HCT116 (cell line): ENCODE data around the gene TRMT2A. TPM values are rescaled to one million over a fixed set of nuclear protein-coding genes. Genes with fewer than 3 reads are reported as not detected.

ENCODE experiments used
- ATAC-seq: fragments of 200-7000 bp; cut with Tn5 transposase; 2 replicates; pipeline ENCODE4 v1.9.1; 2020; ENCODE audit warnings: mild to moderate bottlenecking, moderate library complexity
- BruUV-seq: library from RNA; stranded (reverse); fragments of 400-500 nt; replicated peaks from 2 replicates; lab custom pipeline; 2021; lab: Mats Ljungman, UMichigan
- CTCF ChIA-PET: fragments of 300-600 bp; sonication (Branson Sonifier 250); formaldehyde crosslinking; loops from one replicate; lab custom pipeline; 2021; ENCODE audit warnings: antibody characterized with exemption; lab: Charles Lee
- POLR2A ChIA-PET: fragments of 300-600, 350-600 bp; sonication (Branson Sonifier 250); formaldehyde crosslinking; loops from one replicate; lab custom pipeline; 2021; ENCODE audit warnings: antibody characterized with exemption; lab: Charles Lee
- RAD21 ChIA-PET, 2 experiments: fragments of 300-600 bp; sonication (Branson Sonifier 250); formaldehyde crosslinking; loops; one replicate each; lab custom pipeline; 2023; ENCODE audit warnings: low total read pairs in 2 of 2; ENCODE audit not compliant: uncharacterized antibody in 2 of 2, unreplicated experiment in 2 of 2, low non-redundant PET in 1 of 2; lab: Charles Lee
- DNase-seq: peaks from one replicate; pipeline ENCODE4 v3.0.0-alpha.2; 2010; ENCODE audit warnings: low read depth, low spot score
- H2AFZ ChIP-seq: fragments of 200-600 bp; shearing (Covaris generic), sonication (generic); 2 replicates; pipeline ENCODE4 v1.6.1; 2017; ENCODE audit warnings: low read depth, mixed run types, mixed read lengths, antibody characterized with exemption, low read length; ENCODE audit not compliant: poor library complexity, severe bottlenecking
- H3K27ac ChIP-seq: 2 replicates; pipeline ENCODE4 v1.5.1; 2012; ENCODE audit warnings: low read depth, low read length
- H3K27me3 ChIP-seq: fragments of 200-600 bp; sonication (generic); 2 replicates; pipeline ENCODE4 v1.6.1; 2016; ENCODE audit warnings: mixed run types, low read length, mixed read lengths; ENCODE audit not compliant: insufficient read depth
- H3K36me3 ChIP-seq, 2 experiments: fragments of 200-500 bp in 1 of 2; fragments of 200-600 bp in 1 of 2; sonication (Bioruptor generic) in 1 of 2; sonication (generic) in 1 of 2; 2 replicates each; pipeline versions ENCODE4 v1.5.1 to v1.6.1; 2014 to 2016; ENCODE audit warnings: low read length in 2 of 2, inconsistent platforms in 1 of 2, mixed read lengths in 1 of 2, mixed run types in 1 of 2; ENCODE audit not compliant: insufficient read depth in 2 of 2, control insufficient read depth in 1 of 2
- H3K4me1 ChIP-seq, 2 experiments: fragments of 200-600 bp in 1 of 2; sonication (generic) in 1 of 2; 2 replicates each; pipeline versions ENCODE4 v1.5.1 to v1.6.1; 2012 to 2017; ENCODE audit warnings: low read length in 2 of 2, inconsistent platforms in 1 of 2, mild to moderate bottlenecking in 1 of 2, mixed read lengths in 1 of 2, mixed run types in 1 of 2, moderate library complexity in 1 of 2; ENCODE audit not compliant: insufficient read depth in 2 of 2, control insufficient read depth in 1 of 2
- H3K4me2 ChIP-seq: fragments of 200-600 bp; sonication (generic); 2 replicates; pipeline ENCODE4 v1.6.1; 2017; ENCODE audit warnings: mixed run types, low read length, mixed read lengths
- H3K4me3 ChIP-seq, 2 experiments: fragments of 200-600 bp in 1 of 2; sonication (generic) in 1 of 2; replicated peaks in 1 of 2; 2 replicates each; pipeline ENCODE4 v1.5.1; 2011 to 2016; ENCODE audit warnings: low read length in 2 of 2, control low read depth in 1 of 2, low read depth in 1 of 2, mild to moderate bottlenecking in 1 of 2, mixed read lengths in 1 of 2, mixed run types in 1 of 2
- H3K79me2 ChIP-seq: fragments of 200-600 bp; sonication (generic); 2 replicates; pipeline ENCODE4 v1.6.1; 2017; ENCODE audit warnings: mild to moderate bottlenecking, mixed run types, low read length, moderate library complexity, mixed read lengths; ENCODE audit not compliant: insufficient read depth
- H3K9ac ChIP-seq: fragments of 200-600 bp; sonication (generic); 2 replicates; pipeline ENCODE4 v1.6.1; 2016; ENCODE audit warnings: low read length, mixed read lengths
- H3K9me2 ChIP-seq: fragments of 200-600 bp; sonication (generic), shearing (Covaris generic); 2 replicates; pipeline ENCODE4 v1.6.1; 2017; ENCODE audit warnings: mixed run types, mild to moderate bottlenecking, moderate library complexity; ENCODE audit not compliant: insufficient read depth
- H3K9me3 ChIP-seq, 2 experiments: fragments of 200-500 bp in 1 of 2; fragments of 200-600 bp in 1 of 2; sonication (Bioruptor generic) in 1 of 2; sonication (generic) in 1 of 2; 2 replicates each; pipeline ENCODE4 v1.6.1; 2014 to 2017; ENCODE audit warnings: low read length in 2 of 2, mixed read lengths in 2 of 2, inconsistent platforms in 1 of 2, low read depth in 1 of 2, mild to moderate bottlenecking in 1 of 2, mixed run types in 1 of 2, moderate library complexity in 1 of 2; ENCODE audit not compliant: control insufficient read depth in 1 of 2, insufficient read depth in 1 of 2
- H4K20me1 ChIP-seq: fragments of 200-600 bp; sonication (generic), shearing (Covaris generic); 2 replicates; pipeline ENCODE4 v1.6.1; 2017; ENCODE audit warnings: mixed run types, mild to moderate bottlenecking, moderate library complexity; ENCODE audit not compliant: insufficient read depth
- CBX3 ChIP-seq: IDR thresholded peaks from 2 replicates; pipeline ENCODE4 v1.6.1; 2012; ENCODE audit warnings: low read depth
- EGR1 ChIP-seq: IDR thresholded peaks from 2 replicates; pipeline ENCODE4 v1.6.1; 2012; ENCODE audit warnings: low read depth
- EZH2phosphoT487 ChIP-seq: fragments of 200-600 bp; IDR thresholded peaks from 2 replicates; pipeline ENCODE4 v1.6.1; 2018; ENCODE audit warnings: antibody characterized with exemption, borderline replicate concordance
- FOSL1 ChIP-seq: IDR thresholded peaks from 2 replicates; pipeline ENCODE4 v1.6.1; 2012; ENCODE audit warnings: low read depth
- JUND ChIP-seq: IDR thresholded peaks from 2 replicates; pipeline ENCODE4 v1.6.1; 2012
- POLR2A ChIP-seq: IDR thresholded peaks from 2 replicates; pipeline ENCODE4 v1.7.0; 2011; ENCODE audit warnings: borderline replicate concordance; ENCODE audit not compliant: insufficient read depth, insufficient read length; ENCODE audit errors: extremely low read depth
- RAD21 ChIP-seq: IDR thresholded peaks from 2 replicates; pipeline ENCODE4 v1.6.1; 2012; ENCODE audit warnings: low read depth, mild to moderate bottlenecking
- SIN3A ChIP-seq: IDR thresholded peaks from 2 replicates; pipeline ENCODE4 v1.6.1; 2012; ENCODE audit warnings: low read depth
- SP1 ChIP-seq: IDR thresholded peaks from 2 replicates; pipeline ENCODE4 v1.6.1; 2012; ENCODE audit warnings: low read depth
- SRF ChIP-seq: IDR thresholded peaks from 2 replicates; pipeline ENCODE4 v1.6.1; 2012; ENCODE audit warnings: low read depth
- TCF7L2 ChIP-seq: IDR thresholded peaks from 2 replicates; pipeline ENCODE4 v1.7.0; 2011; ENCODE audit warnings: borderline replicate concordance, inconsistent platforms; ENCODE audit not compliant: insufficient read depth, insufficient read length; ENCODE audit errors: extremely low read depth
- ZNF274 ChIP-seq: fragments of 200-500 bp; sonication (Bioruptor generic); IDR thresholded peaks from 2 replicates; pipeline ENCODE4 v1.6.1; 2014; ENCODE audit warnings: mild to moderate bottlenecking, low read depth, low read length, inconsistent platforms
- intact Hi-C: fragments of 100-400 bp; cut with micrococcal nuclease; formaldehyde crosslinking; loops from 2 replicates; pipeline ENCODE4 v1.10.0; 2022
- total RNA-seq: library from RNA; stranded (reverse); gene quantifications from one replicate; pipeline ENCODE4 v1.2.1, GENCODE V29; 2021; ENCODE audit not compliant: unreplicated experiment
- TF ChIP-seq, protein P1 (sequence below): IDR thresholded peaks from 2 replicates; pipeline ENCODE4 v1.6.1; 2011; ENCODE audit warnings: mild to moderate bottlenecking, low read length, moderate library complexity; ENCODE audit not compliant: insufficient replicate concordance; ENCODE audit errors: extremely low read depth
- TF ChIP-seq, protein P2 (sequence below): IDR thresholded peaks from 2 replicates; pipeline ENCODE4 v1.6.1; 2012; ENCODE audit warnings: low read depth

TRMT2A gene
- total RNA-seq, 1 experiment from 2014 or later: 67.3 TPM

GRCh38 chr22:20152464-20152890, 35.5 kb upstream of the TRMT2A start:
- no peaks in the 10 kb centered on the region for H3K9me3 ChIP-seq
- ChIA-PET RAD21 (no interaction called here), POLR2A (no interaction called here), CTCF (no interaction called here)
- H3K27ac ChIP-seq: no peak overlapping the region
- H3K4me3 ChIP-seq: no peak overlapping the region
- TF ChIP-seq CBX3 (no peak), JUND (no peak), SP1 (no peak), TCF7L2 (no peak), EGR1 (no peak), SIN3A (no peak), SRF (no peak), EZH2phosphoT487 (no peak), FOSL1 (no peak), POLR2A (no peak)
- TF ChIP-seq, protein P1, sequence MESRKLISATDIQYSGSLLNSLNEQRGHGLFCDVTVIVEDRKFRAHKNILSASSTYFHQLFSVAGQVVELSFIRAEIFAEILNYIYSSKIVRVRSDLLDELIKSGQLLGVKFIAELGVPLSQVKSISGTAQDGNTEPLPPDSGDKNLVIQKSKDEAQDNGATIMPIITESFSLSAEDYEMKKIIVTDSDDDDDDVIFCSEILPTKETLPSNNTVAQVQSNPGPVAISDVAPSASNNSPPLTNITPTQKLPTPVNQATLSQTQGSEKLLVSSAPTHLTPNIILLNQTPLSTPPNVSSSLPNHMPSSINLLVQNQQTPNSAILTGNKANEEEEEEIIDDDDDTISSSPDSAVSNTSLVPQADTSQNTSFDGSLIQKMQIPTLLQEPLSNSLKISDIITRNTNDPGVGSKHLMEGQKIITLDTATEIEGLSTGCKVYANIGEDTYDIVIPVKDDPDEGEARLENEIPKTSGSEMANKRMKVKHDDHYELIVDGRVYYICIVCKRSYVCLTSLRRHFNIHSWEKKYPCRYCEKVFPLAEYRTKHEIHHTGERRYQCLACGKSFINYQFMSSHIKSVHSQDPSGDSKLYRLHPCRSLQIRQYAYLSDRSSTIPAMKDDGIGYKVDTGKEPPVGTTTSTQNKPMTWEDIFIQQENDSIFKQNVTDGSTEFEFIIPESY: no peak
- no peak overlapping the region for H3K9ac ChIP-seq
- no peak for ATAC-seq
- H3K9me2 ChIP-seq: no peaks in the 10 kb centered on the region
- H2AFZ ChIP-seq: no peak overlapping the region
- H3K79me2 ChIP-seq: no peaks in the 10 kb centered on the region
- DNase-seq: no peak
- H4K20me1 ChIP-seq: no peaks in the 10 kb centered on the region
- no peak overlapping the region for H3K4me2 ChIP-seq
- H3K36me3 ChIP-seq: no peaks in the 10 kb centered on the region
- H3K4me1 ChIP-seq: no peaks in the 10 kb centered on the region
- BruUV-seq: no TSS peak
- H3K27me3 ChIP-seq: no peaks in the 10 kb centered on the region
- intact Hi-C loops: no loop called here

GRCh38 chr22:20151276-20151588, 34.2 kb upstream of the TRMT2A start:
- BruUV-seq: no TSS peak
- Histone ChIP-seq H3K36me3 (no peaks in the 10 kb centered on the region), H3K27ac (no peak overlapping the region), H3K27me3 (no peaks in the 10 kb centered on the region), H3K4me2 (no peak overlapping the region), H3K4me3 (no peak overlapping the region), H2AFZ (no peak overlapping the region), H4K20me1 (no peaks in the 10 kb centered on the region), H3K9me2 (no peaks in the 10 kb centered on the region), H3K9me3 (no peaks in the 10 kb centered on the region), H3K9ac (no peak overlapping the region), H3K4me1 (no peaks in the 10 kb centered on the region), H3K79me2 (no peaks in the 10 kb centered on the region)
- POLR2A ChIA-PET: interaction anchor here (0.6 kb wide), 1 partner anchor 188 kb away, joined by 4 read pairs; no protein-coding TSS in a partner anchor
- RAD21 ChIA-PET: no interaction called here
- CTCF ChIA-PET: no interaction called here
- DNase-seq: no peak
- intact Hi-C loops: no loop called here
- ATAC-seq: no peak
- TF ChIP-seq CBX3 (no peak), RAD21 (no peak), SRF (no peak), ZNF274 (no peak), POLR2A (no peak), EGR1 (no peak)
- TF ChIP-seq, protein P2, sequence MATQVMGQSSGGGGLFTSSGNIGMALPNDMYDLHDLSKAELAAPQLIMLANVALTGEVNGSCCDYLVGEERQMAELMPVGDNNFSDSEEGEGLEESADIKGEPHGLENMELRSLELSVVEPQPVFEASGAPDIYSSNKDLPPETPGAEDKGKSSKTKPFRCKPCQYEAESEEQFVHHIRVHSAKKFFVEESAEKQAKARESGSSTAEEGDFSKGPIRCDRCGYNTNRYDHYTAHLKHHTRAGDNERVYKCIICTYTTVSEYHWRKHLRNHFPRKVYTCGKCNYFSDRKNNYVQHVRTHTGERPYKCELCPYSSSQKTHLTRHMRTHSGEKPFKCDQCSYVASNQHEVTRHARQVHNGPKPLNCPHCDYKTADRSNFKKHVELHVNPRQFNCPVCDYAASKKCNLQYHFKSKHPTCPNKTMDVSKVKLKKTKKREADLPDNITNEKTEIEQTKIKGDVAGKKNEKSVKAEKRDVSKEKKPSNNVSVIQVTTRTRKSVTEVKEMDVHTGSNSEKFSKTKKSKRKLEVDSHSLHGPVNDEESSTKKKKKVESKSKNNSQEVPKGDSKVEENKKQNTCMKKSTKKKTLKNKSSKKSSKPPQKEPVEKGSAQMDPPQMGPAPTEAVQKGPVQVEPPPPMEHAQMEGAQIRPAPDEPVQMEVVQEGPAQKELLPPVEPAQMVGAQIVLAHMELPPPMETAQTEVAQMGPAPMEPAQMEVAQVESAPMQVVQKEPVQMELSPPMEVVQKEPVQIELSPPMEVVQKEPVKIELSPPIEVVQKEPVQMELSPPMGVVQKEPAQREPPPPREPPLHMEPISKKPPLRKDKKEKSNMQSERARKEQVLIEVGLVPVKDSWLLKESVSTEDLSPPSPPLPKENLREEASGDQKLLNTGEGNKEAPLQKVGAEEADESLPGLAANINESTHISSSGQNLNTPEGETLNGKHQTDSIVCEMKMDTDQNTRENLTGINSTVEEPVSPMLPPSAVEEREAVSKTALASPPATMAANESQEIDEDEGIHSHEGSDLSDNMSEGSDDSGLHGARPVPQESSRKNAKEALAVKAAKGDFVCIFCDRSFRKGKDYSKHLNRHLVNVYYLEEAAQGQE: no peak
- TF ChIP-seq, protein P1: no peak
